ENCODE measurements around the gene LEPROT. TPM values are rescaled to one million over a fixed set of nuclear protein-coding genes. Genes with fewer than 3 reads are reported as not detected.

The LEPROT gene
- total RNA-seq, 4 donors from 2014 or later: 34.6 to 52.4 (median 44.2) TPM

DNA sequence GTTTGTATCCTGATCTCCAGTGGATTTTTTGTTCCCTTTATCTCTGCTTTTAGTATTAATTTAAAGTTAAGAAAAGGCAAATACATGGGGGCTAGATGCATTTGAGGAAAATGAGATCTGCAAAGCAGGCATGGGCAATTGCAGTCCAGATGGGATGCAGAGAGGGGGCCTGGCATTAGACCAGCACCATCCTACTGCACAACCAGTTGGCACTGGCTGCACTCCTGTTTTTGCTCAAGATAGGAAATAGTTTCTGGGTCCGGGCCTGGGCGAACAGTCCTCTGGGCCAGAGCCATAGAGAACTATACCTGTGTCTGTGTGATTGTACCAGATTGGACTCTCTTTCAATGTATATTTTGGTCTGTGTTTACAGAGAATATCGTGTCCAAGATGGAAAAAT, 34.0 kb upstream of the LEPROT start:
- H3K27ac ChIP-seq: no peak overlapping the region
- WGBS: 95% methylated on average over 3 of the region's 3 CpGs

DNA sequence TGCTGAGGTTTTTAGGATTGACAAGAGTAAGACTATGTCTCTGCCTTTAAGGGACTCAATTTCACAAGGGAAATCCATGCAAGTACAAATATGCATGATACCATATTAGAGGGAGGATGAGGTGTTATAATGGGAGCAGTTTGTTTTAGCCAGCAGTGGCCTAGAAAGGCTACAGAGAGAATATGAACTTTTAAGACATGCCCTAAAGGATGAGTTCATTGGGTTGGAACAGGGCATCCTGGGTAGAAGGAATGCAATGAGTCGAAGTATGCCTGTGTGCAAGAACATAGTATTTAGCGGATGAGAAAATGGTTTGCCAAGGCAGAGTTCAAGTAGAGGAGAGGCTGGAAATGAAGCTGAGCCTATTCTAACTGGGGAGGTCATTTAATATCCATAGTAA, 32.6 kb upstream of the LEPROT start:
- TF ChIP-seq, protein P1, sequence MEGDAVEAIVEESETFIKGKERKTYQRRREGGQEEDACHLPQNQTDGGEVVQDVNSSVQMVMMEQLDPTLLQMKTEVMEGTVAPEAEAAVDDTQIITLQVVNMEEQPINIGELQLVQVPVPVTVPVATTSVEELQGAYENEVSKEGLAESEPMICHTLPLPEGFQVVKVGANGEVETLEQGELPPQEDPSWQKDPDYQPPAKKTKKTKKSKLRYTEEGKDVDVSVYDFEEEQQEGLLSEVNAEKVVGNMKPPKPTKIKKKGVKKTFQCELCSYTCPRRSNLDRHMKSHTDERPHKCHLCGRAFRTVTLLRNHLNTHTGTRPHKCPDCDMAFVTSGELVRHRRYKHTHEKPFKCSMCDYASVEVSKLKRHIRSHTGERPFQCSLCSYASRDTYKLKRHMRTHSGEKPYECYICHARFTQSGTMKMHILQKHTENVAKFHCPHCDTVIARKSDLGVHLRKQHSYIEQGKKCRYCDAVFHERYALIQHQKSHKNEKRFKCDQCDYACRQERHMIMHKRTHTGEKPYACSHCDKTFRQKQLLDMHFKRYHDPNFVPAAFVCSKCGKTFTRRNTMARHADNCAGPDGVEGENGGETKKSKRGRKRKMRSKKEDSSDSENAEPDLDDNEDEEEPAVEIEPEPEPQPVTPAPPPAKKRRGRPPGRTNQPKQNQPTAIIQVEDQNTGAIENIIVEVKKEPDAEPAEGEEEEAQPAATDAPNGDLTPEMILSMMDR (IDR thresholded peaks at IDR 0.05): no peak
- no peak for TF ChIP-seq POLR2AphosphoS5 (IDR thresholded peaks at IDR 0.05)
- no peak for TF ChIP-seq POLR2A (IDR thresholded peaks at IDR 0.05)
- TF ChIP-seq EP300 (IDR thresholded peaks at IDR 0.05): no peak
- WGBS: 83% methylated on average over 2 of the region's 2 CpGs

More for the DNA sequence above, 34.0 kb upstream of the LEPROT start:
- no peaks in the 10 kb centered on the region for H3K4me1 ChIP-seq
- no peaks in the 10 kb centered on the region for H3K27me3 ChIP-seq
- TF ChIP-seq, protein P1 (IDR thresholded peaks at IDR 0.05): no peak
- TF ChIP-seq EP300 (IDR thresholded peaks at IDR 0.05): no peak
- no peak for TF ChIP-seq POLR2AphosphoS5 (IDR thresholded peaks at IDR 0.05)
- TF ChIP-seq POLR2A (IDR thresholded peaks at IDR 0.05): no peak
- H3K36me3 ChIP-seq: no peaks in the 10 kb centered on the region
- no peaks in the 10 kb centered on the region for H3K9me3 ChIP-seq
- no peak overlapping the region for H3K4me3 ChIP-seq
- DNase-seq (ENCODE audit: low spot score in 2 of 2): no peak

DNA sequence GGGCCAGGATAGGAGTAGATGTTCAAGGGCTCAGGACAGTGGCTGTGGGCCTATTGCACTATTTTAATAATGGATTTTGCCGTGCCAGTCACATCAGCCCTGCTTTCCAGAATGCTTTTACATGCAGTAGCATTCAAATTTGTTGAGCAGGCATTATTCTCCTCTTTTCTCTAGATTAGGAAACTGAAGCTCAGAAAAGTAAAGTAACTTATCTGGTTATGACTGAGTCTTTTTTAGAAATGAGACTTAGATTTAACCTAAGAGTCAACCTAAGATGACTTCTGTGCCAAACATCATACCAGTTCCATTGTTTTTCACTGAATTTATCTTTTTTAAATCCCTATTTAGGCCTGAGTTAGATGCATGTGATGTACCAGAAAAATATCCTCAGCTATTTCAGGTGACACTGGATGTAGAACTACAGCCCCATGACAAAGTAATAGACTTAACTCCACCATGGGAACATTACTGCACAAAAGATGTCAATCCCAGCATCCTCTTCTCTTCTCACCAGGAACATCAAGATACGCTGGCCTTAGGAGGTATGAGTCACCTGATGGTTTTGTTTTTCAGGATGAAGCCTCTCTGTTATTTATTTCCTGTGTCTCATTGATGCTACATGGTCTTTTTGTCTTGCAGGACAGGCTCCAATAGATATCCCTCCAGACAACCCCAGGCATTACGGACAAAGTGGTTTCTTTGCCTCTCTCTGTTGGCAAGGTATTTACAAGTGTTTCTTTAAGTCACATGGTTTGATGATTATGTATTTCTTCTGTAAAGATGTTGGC, 31.4 kb upstream of the LEPROT start:
- Histone ChIP-seq H3K4me3 (no peak overlapping the region), H3K36me3 (no peaks in the 10 kb centered on the region), H3K4me1 (no peaks in the 10 kb centered on the region), H3K9me3 (no peaks in the 10 kb centered on the region), H3K27ac (no peak overlapping the region), H3K27me3 (no peaks in the 10 kb centered on the region)
- TF ChIP-seq POLR2A (IDR thresholded peaks at IDR 0.05) (no peak), EP300 (IDR thresholded peaks at IDR 0.05) (no peak), POLR2AphosphoS5 (IDR thresholded peaks at IDR 0.05) (no peak)
- TF ChIP-seq, protein P1 (IDR thresholded peaks at IDR 0.05): no peak
- WGBS: 91% methylated on average over 3 of the region's 3 CpGs
- DNase-seq (ENCODE audit: low spot score in 2 of 2): no peak

More for the DNA sequence above, 32.6 kb upstream of the LEPROT start:
- H3K36me3 ChIP-seq: no peaks in the 10 kb centered on the region
- no peak overlapping the region for H3K4me3 ChIP-seq
- no peaks in the 10 kb centered on the region for H3K4me1 ChIP-seq
- H3K9me3 ChIP-seq: no peaks in the 10 kb centered on the region
- DNase-seq (ENCODE audit: low spot score in 2 of 2): no peak
- H3K27ac ChIP-seq: no peak overlapping the region
- no peaks in the 10 kb centered on the region for H3K27me3 ChIP-seq

DNA sequence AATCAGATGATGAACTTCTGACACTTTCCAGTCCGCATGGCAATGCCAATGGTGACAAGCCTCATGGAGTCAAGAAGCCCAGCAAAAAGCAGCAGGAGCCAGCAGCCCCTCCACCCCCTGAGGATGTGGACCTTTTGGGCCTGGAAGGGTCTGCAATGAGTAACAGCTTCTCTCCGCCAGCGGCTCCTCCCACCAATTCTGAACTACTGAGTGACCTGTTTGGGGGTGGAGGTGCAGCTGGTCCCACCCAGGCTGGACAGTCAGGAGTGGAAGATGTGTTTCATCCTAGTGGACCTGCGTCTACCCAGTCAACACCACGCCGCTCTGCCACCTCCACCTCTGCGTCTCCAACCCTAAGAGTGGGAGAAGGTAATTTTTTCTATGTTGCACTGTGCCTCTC, 28.0 kb upstream of the LEPROT start:
- H3K4me1 ChIP-seq: no peaks in the 10 kb centered on the region
- no peak overlapping the region for H3K4me3 ChIP-seq
- H3K36me3 ChIP-seq: no peaks in the 10 kb centered on the region
- H3K9me3 ChIP-seq: no peaks in the 10 kb centered on the region
- no peaks in the 10 kb centered on the region for H3K27me3 ChIP-seq
- 95% methylated on average over 6 of the region's 7 CpGs for WGBS
- no peak for DNase-seq (ENCODE audit: low spot score in 2 of 2)
- TF ChIP-seq POLR2A (IDR thresholded peaks at IDR 0.05) (no peak), POLR2AphosphoS5 (IDR thresholded peaks at IDR 0.05) (no peak), EP300 (IDR thresholded peaks at IDR 0.05) (no peak)
- TF ChIP-seq, protein P1 (IDR thresholded peaks at IDR 0.05): no peak
- no peak overlapping the region for H3K27ac ChIP-seq

DNA sequence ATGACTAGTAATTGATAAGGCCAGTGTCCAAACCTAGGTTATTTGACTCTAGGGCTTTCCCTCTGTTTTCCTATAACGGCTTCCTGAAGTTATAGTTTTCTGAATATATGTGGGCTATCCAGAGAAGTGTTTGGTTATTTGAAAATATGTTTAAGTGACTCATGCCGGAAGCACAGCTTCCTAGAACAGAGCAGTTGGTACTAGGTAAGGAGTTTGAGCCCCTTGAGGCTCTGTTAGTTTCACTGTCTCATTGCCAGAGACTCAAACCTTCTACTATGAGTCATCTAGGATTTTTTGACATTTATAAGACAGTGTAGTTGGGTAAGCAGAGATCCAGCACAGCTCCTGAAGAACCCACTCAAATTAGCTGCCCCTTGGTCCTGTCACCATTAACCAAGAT, 27.1 kb upstream of the LEPROT start:
- H3K4me1 ChIP-seq: no peaks in the 10 kb centered on the region
- DNase-seq (ENCODE audit: low spot score in 2 of 2): no peak
- no peaks in the 10 kb centered on the region for H3K9me3 ChIP-seq
- H3K27me3 ChIP-seq: no peaks in the 10 kb centered on the region
- H3K27ac ChIP-seq: no peak overlapping the region
- no peaks in the 10 kb centered on the region for H3K36me3 ChIP-seq
- TF ChIP-seq POLR2A (IDR thresholded peaks at IDR 0.05) (no peak), EP300 (IDR thresholded peaks at IDR 0.05) (no peak), POLR2AphosphoS5 (IDR thresholded peaks at IDR 0.05) (no peak)
- TF ChIP-seq, protein P1 (IDR thresholded peaks at IDR 0.05): no peak
- WGBS: 88% methylated on average over 2 of the region's 2 CpGs
- H3K4me3 ChIP-seq: no peak overlapping the region
